ENCODE data around the gene EFCC1. TPM values are rescaled to one million over a fixed set of nuclear protein-coding genes. Genes with fewer than 3 reads are reported as not detected.
"Not testable (repeated sequence)": the region's sequence is repeated elsewhere in the genome, so short reads cannot be mapped to it uniquely, and the experiment has no call there.

EFCC1 gene
- total and polyA plus RNA-seq, 8 donors = 0.56 to 6.1 (median 0.73) TPM

DNA sequence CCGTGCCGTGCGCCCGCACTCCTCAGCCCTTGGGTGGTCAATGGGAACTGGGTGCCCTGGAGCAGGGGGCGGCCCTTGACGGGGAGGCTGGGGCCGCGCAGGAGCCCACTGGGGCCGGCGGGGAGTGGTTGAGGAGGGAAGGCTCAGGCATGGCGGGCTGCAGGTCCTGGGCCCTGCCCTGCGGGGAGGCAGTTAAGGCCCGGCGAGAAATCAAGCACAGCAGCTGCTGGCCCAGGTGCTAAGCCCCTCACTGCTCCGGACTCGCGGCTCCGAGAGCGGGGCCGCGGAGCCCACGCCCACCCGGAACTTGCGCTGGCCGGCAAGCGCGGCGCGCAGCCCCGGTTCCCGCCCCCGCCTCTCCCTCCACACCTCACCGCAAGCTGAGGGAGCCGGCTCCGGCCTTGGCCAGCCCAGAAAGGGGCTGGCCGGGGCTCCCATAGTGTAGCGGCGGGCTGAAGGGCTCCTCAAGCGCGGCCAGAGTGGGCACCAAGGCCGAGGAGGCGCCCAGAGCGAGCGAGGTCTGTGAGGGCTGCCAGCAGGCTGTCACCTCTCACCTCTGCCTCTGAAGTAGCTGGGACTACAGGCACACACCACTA lies 67.3 kb downstream of the EFCC1 start:
- no peaks in the 10 kb centered on the region for H3K27me3 ChIP-seq
- peak overlapping the region; percentile 53 to 75 (median 62) for H3K27ac ChIP-seq
- 10 to 17% methylated on average over 29 to 42 of the region's 44 CpGs for WGBS, 2 donors
- intact Hi-C loops (cut with DNase I) = no loop called here
- no peaks in the 10 kb centered on the region for H3K9me3 ChIP-seq
- peak overlapping the region; percentile 10 to 49 (median 36) for H3K4me3 ChIP-seq
- ATAC-seq (peak; percentile 79 to 87 (median 83)), DNase-seq (peak in 3 of 6 donors; percentile 42 to 75 (median 73)), FAIRE-seq (no peak)
- TF ChIP-seq CTCF (IDR thresholded peaks at IDR 0.05) = no peak
- no peaks in the 10 kb centered on the region for H3K36me3 ChIP-seq
- peaks cover 0 to 4% (median 0%) of the 10 kb centered on the region in 3 donors for H3K4me1 ChIP-seq

GRCh38 chr3:129069313-129070085 lies 68.4 kb downstream of the EFCC1 start:
- peak in 1 of 6 donors; percentile 6 for DNase-seq
- ATAC-seq; intact Hi-C loops (cut with DNase I); FAIRE-seq; H3K4me1 ChIP-seq; H3K27ac ChIP-seq; H3K36me3 ChIP-seq; H3K4me3 ChIP-seq; H3K9me3 ChIP-seq; H3K27me3 ChIP-seq: not testable (repeated sequence)
- 88 to 93% methylated on average over 13 of the region's 13 CpGs for WGBS, 2 donors

GRCh38 chr3:129070086-129070885 lies 69.2 kb downstream of the EFCC1 start:
- DNase-seq (no peak), FAIRE-seq (no peak), ATAC-seq (no peak)
- Histone ChIP-seq H3K9me3 (no peaks in the 10 kb centered on the region), H3K36me3 (no peaks in the 10 kb centered on the region), H3K27me3 (no peaks in the 10 kb centered on the region), H3K4me1 (peaks cover 0 to 4% (median 0%) of the 10 kb centered on the region in 3 donors), H3K27ac (no peak overlapping the region), H3K4me3 (no peak overlapping the region)
- intact Hi-C loops (cut with DNase I) = no loop called here
- WGBS, 2 donors = 86 to 91% methylated on average over 8 of the region's 8 CpGs
- no peak for TF ChIP-seq CTCF (IDR thresholded peaks at IDR 0.05)

DNA sequence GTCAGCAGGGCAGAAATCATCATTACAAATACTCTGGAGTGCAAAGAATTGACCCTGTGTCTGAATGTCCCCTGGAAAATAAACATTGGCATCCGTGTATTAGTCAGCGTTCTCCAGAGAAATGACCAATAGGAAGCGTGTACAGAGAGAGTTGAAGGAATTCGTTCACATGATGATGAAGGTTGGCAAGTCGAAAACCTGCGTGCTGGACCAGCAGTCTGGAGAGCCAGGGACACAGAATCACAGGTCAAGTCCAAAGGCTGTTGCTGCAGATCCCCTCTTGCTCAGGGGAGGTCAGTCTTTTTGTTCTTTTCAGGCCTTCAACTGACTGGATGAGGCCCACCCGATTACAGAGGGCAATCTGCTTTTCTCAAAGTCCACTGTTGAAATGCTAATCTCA lies 76.1 kb downstream of the EFCC1 start:
- TF ChIP-seq CTCF (IDR thresholded peaks at IDR 0.05) = no peak
- H3K4me3 ChIP-seq = no peak overlapping the region
- no peak for ATAC-seq
- WGBS, 2 donors = 76 to 79% methylated on average over 7 of the region's 7 CpGs
- intact Hi-C loops (cut with DNase I) = no loop called here
- FAIRE-seq = no peak
- no peaks in the 10 kb centered on the region for H3K36me3 ChIP-seq
- no peaks in the 10 kb centered on the region for H3K4me1 ChIP-seq
- H3K27ac ChIP-seq = no peak overlapping the region
- no peaks in the 10 kb centered on the region for H3K27me3 ChIP-seq
- no peaks in the 10 kb centered on the region for H3K9me3 ChIP-seq
- no peak for DNase-seq

DNA sequence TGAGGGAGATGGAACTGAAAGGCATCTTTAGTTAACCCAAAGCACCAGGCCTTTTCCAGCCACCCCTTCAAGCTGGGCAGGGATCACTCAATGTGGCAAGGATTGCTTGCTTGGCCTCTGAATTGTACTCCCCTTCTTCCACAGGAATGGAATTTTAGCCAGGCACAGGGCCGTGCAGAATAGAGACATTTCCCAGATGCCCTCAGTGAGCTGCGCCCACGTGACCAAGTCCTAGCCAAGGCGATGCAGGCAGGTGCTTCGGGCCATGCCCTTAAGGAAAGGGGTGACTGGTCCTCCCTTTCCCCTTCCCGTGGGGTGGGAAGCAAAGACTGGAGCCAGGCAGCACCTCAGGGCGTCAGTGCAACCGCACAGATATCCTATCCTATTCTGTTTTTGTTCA lies 77.4 kb downstream of the EFCC1 start:
- no peaks in the 10 kb centered on the region for H3K9me3 ChIP-seq
- H3K36me3 ChIP-seq = no peaks in the 10 kb centered on the region
- H3K4me3 ChIP-seq = no peak overlapping the region
- no peak for TF ChIP-seq CTCF (IDR thresholded peaks at IDR 0.05)
- H3K27ac ChIP-seq = no peak overlapping the region
- no peak for DNase-seq
- FAIRE-seq = no peak
- intact Hi-C loops (cut with DNase I) = no loop called here
- ATAC-seq = no peak
- 85 to 90% methylated on average over 8 of the region's 8 CpGs for WGBS, 2 donors
- H3K27me3 ChIP-seq = no peaks in the 10 kb centered on the region
- H3K4me1 ChIP-seq = no peaks in the 10 kb centered on the region

Data from pancreas (tissue), 10 donors.